Measurements from ENCODE around the gene IMPG2.

DNA sequence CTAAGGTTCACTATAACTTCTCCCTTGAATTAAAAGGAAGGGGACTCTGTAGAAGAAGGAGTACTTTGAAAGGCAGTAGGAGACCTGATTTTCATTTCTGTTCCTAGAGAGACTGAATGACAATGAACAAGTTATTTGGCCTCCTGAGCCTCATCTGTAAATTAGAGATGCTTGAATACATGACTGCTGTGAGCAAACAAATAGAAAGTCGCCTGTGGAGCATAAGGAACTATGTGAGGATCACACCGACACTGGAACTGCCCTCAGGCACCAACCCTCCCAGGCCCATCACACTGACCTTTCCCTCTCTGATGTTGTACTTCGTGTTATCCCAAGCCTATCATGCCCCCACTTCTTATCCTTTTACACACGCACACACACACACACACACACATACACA, 48.6 kb downstream of the IMPG2 start:
- no peak for TF ChIP-seq EP300 (IDR thresholded peaks at IDR 0.05)
- TF ChIP-seq, protein P1, sequence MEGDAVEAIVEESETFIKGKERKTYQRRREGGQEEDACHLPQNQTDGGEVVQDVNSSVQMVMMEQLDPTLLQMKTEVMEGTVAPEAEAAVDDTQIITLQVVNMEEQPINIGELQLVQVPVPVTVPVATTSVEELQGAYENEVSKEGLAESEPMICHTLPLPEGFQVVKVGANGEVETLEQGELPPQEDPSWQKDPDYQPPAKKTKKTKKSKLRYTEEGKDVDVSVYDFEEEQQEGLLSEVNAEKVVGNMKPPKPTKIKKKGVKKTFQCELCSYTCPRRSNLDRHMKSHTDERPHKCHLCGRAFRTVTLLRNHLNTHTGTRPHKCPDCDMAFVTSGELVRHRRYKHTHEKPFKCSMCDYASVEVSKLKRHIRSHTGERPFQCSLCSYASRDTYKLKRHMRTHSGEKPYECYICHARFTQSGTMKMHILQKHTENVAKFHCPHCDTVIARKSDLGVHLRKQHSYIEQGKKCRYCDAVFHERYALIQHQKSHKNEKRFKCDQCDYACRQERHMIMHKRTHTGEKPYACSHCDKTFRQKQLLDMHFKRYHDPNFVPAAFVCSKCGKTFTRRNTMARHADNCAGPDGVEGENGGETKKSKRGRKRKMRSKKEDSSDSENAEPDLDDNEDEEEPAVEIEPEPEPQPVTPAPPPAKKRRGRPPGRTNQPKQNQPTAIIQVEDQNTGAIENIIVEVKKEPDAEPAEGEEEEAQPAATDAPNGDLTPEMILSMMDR (IDR thresholded peaks at IDR 0.05): no peak
- TF ChIP-seq POLR2A (IDR thresholded peaks at IDR 0.05): no peak
- no peak for TF ChIP-seq POLR2AphosphoS5 (IDR thresholded peaks at IDR 0.05)

All from sigmoid colon (tissue), 4 donors.